ENCODE results near the gene KCP. TPM values are rescaled to one million over a fixed set of nuclear protein-coding genes. Genes with fewer than 3 reads are reported as not detected.

Gene KCP
- total RNA-seq, 6 experiments from 2014 or later: 0.10 to 0.22 (median 0.12) TPM; not detected in 2

GRCh38 chr7:128902761-128903585, 7.5 kb downstream of the KCP start:
- peak in 1 of 4 donors; percentile 2 for ATAC-seq
- no peak for TF ChIP-seq POLR2A (IDR thresholded peaks at IDR 0.05)
- TF ChIP-seq CTCF (IDR thresholded peaks at IDR 0.05): no peak
- Histone ChIP-seq H3K4me3 (no peak overlapping the region), H3K36me3 (no peaks in the 10 kb centered on the region), H3K27me3 (no peaks in the 10 kb centered on the region), H3K4me1 (peaks cover 0 to 19% (median 9%) of the 10 kb centered on the region in 4 donors), H3K27ac (no peak overlapping the region), H3K9me3 (no peaks in the 10 kb centered on the region)
- peak in 1 of 3 donors; percentile 44 for DNase-seq
- 76% methylated on average over 7 of the region's 12 CpGs for WGBS (ENCODE audit: insufficient coverage, low coverage, low lambda C conversion rate, missing lambda C conversion rate)
- intact Hi-C loops (cut with DNase I): no loop called here

GRCh38 chr7:128900237-128900636, 10.3 kb downstream of the KCP start:
- H3K4me3 ChIP-seq: no peak overlapping the region
- ATAC-seq: peak; percentile 67 to 75 (median 71)
- no peak for TF ChIP-seq POLR2A (IDR thresholded peaks at IDR 0.05)
- TF ChIP-seq CTCF (IDR thresholded peaks at IDR 0.05): no peak
- H3K9me3 ChIP-seq: no peaks in the 10 kb centered on the region
- peak overlapping the region; percentile 28 to 90 (median 88) for H3K27ac ChIP-seq
- no peak for DNase-seq
- H3K36me3 ChIP-seq: no peaks in the 10 kb centered on the region
- peaks cover 0 to 19% (median 9%) of the 10 kb centered on the region in 4 donors for H3K4me1 ChIP-seq
- 27% methylated on average over 1 of the region's 1 CpG for WGBS (ENCODE audit: insufficient coverage, low coverage, low lambda C conversion rate, missing lambda C conversion rate)
- intact Hi-C loops (cut with DNase I): no loop called here
- no peaks in the 10 kb centered on the region for H3K27me3 ChIP-seq

GRCh38 chr7:128899392-128899791, 11.1 kb downstream of the KCP start:
- DNase-seq (no peak), ATAC-seq (peak; percentile 14 to 52 (median 43))
- Histone ChIP-seq H3K27me3 (no peaks in the 10 kb centered on the region), H3K36me3 (no peaks in the 10 kb centered on the region), H3K27ac (peak overlapping the region in 2 of 3 donors; percentile 88 to 90), H3K9me3 (no peaks in the 10 kb centered on the region), H3K4me3 (no peak overlapping the region), H3K4me1 (peaks cover 0 to 19% (median 9%) of the 10 kb centered on the region in 4 donors)
- intact Hi-C loops (cut with DNase I): no loop called here
- TF ChIP-seq POLR2A (IDR thresholded peaks at IDR 0.05) (no peak), CTCF (IDR thresholded peaks at IDR 0.05) (no peak)

GRCh38 chr7:128895320-128895719, 15.2 kb downstream of the KCP start:
- no peaks in the 10 kb centered on the region for H3K27me3 ChIP-seq
- DNase-seq: peak in 1 of 3 donors; percentile 18
- H3K4me1 ChIP-seq: peaks cover 0 to 18% (median 6%) of the 10 kb centered on the region in 4 donors
- no peak overlapping the region for H3K4me3 ChIP-seq
- H3K36me3 ChIP-seq: no peaks in the 10 kb centered on the region
- H3K27ac ChIP-seq: no peak overlapping the region
- ATAC-seq: no peak
- WGBS (ENCODE audit: insufficient coverage, low coverage, low lambda C conversion rate, missing lambda C conversion rate): 50% methylated on average over 3 of the region's 3 CpGs
- TF ChIP-seq POLR2A (IDR thresholded peaks at IDR 0.05): no peak
- no peak for TF ChIP-seq CTCF (IDR thresholded peaks at IDR 0.05)
- H3K9me3 ChIP-seq: no peaks in the 10 kb centered on the region
- intact Hi-C loops (cut with DNase I): no loop called here
